Skeletal muscle tissue (tissue), 4 donors: ENCODE measurements around the gene MST1. TPM values are rescaled to one million over a fixed set of nuclear protein-coding genes. Genes with fewer than 3 reads are reported as not detected.
"Not testable (repeated sequence)": the region's sequence is repeated elsewhere in the genome, so short reads cannot be mapped to it uniquely, and the experiment has no call there.

Experiments used
- H3K27ac ChIP-seq: one replicate; pipeline ENCODE4 v1.7.0; 2013; ENCODE audit warnings: mild to moderate bottlenecking, low read depth, low read length, inconsistent platforms
- H3K27me3 ChIP-seq, 3 donors: one replicate each; pipeline ENCODE4 v1.7.0; 2013; ENCODE audit warnings: low read length in 3 of 3; ENCODE audit not compliant: control insufficient read depth in 3 of 3, insufficient read depth in 3 of 3
- H3K36me3 ChIP-seq, 3 donors: one replicate each; pipeline ENCODE4 v1.7.0; 2013; ENCODE audit warnings: low read length in 3 of 3; ENCODE audit not compliant: control insufficient read depth in 3 of 3, insufficient read depth in 3 of 3
- H3K4me1 ChIP-seq, 3 donors: one replicate each; pipeline ENCODE4 v1.7.0; 2013; ENCODE audit warnings: low read length in 3 of 3, mild to moderate bottlenecking in 3 of 3; ENCODE audit not compliant: control insufficient read depth in 3 of 3, insufficient read depth in 3 of 3
- H3K4me3 ChIP-seq, 3 donors: one replicate each; pipeline ENCODE4 v1.7.0; 2013; ENCODE audit warnings: low read length in 3 of 3
- H3K9ac ChIP-seq, 3 donors: one replicate each; pipeline ENCODE4 v1.7.0; 2013; ENCODE audit warnings: low read length in 3 of 3, mild to moderate bottlenecking in 3 of 3, moderate library complexity in 2 of 3, low read depth in 1 of 3
- H3K9me3 ChIP-seq, 3 donors: one replicate each; pipeline ENCODE4 v1.7.0; 2013; ENCODE audit warnings: low read length in 3 of 3; ENCODE audit not compliant: control insufficient read depth in 3 of 3
- total RNA-seq: library from RNA; depleted of rRNA; stranded (reverse); fragments of >200 nt; gene quantifications from one replicate; pipeline ENCODE4 v1.2.3, GENCODE V29; 2014
- donor health status: Osteomylitis.

MST1 gene
- total RNA-seq, 1 donor from 2014 or later = 1.6 TPM

- H3K27ac ChIP-seq = not testable (repeated sequence)
Measured at GRCh38 chr3:49691481-49691880, 2.2 kb upstream of the MST1 start.

GRCh38 chr3:49690856-49691255 lies 1.6 kb upstream of the MST1 start:
- Histone ChIP-seq H3K4me3 (peak overlapping the region in 2 of 3 donors; percentile 27 to 97), H3K4me1 (peaks cover 43 to 65% (median 53%) of the 10 kb centered on the region in 3 donors), H3K9ac (peak overlapping the region in 1 of 3 donors; percentile 97)
- H3K36me3 ChIP-seq, H3K27ac ChIP-seq, H3K27me3 ChIP-seq, H3K9me3 ChIP-seq: not testable (repeated sequence)

More at GRCh38 chr3:49691481-49691880, 2.2 kb upstream of the MST1 start:
- not testable (repeated sequence) for H3K9me3 ChIP-seq, H3K36me3 ChIP-seq, H3K27me3 ChIP-seq
- peaks cover 45 to 70% (median 57%) of the 10 kb centered on the region in 3 donors for H3K4me1 ChIP-seq
- H3K4me3 ChIP-seq = peak overlapping the region in 2 of 3 donors; percentile 9 to 41
- peak overlapping the region in 2 of 3 donors; percentile 48 to 62 for H3K9ac ChIP-seq

- not testable (repeated sequence) for H3K36me3 ChIP-seq, H3K27me3 ChIP-seq, H3K9me3 ChIP-seq
- Histone ChIP-seq H3K4me3 (peak overlapping the region; percentile 91 to 97 (median 93)), H3K27ac (peak overlapping the region; percentile 85), H3K4me1 (peaks cover 41 to 57% (median 47%) of the 10 kb centered on the region in 3 donors), H3K9ac (peak overlapping the region; percentile 88 to 97 (median 95))
Measured at GRCh38 chr3:49689908-49690624, 792 bp upstream of the MST1 start.

GRCh38 chr3:49688338-49689045 lies 782 bp downstream of the MST1 start:
- not testable (repeated sequence) for H3K9me3 ChIP-seq, H3K27me3 ChIP-seq
- Histone ChIP-seq H3K27ac (peak overlapping the region; percentile 85), H3K36me3 (peaks cover 7 to 13% (median 10%) of the 10 kb centered on the region in 3 donors), H3K4me3 (peak overlapping the region; percentile 91 to 97 (median 93)), H3K4me1 (peaks cover 30 to 46% (median 37%) of the 10 kb centered on the region in 3 donors), H3K9ac (peak overlapping the region; percentile 88 to 97 (median 95))

- H3K27me3 ChIP-seq, H3K4me3 ChIP-seq, H3K9me3 ChIP-seq, H3K27ac ChIP-seq, H3K9ac ChIP-seq: not testable (repeated sequence)
- Histone ChIP-seq H3K36me3 (peaks cover 18 to 24% (median 20%) of the 10 kb centered on the region in 3 donors), H3K4me1 (peaks cover 29 to 43% (median 36%) of the 10 kb centered on the region in 3 donors)
Measured at GRCh38 chr3:49687424-49687795, 1.9 kb downstream of the MST1 start.

GRCh38 chr3:49686769-49687423 lies 2.4 kb downstream of the MST1 start:
- not testable (repeated sequence) for H3K9me3 ChIP-seq, H3K27me3 ChIP-seq, H3K27ac ChIP-seq
- peak overlapping the region in 1 of 3 donors; percentile 45 for H3K9ac ChIP-seq
- H3K4me3 ChIP-seq = peak overlapping the region; percentile 35 to 38 (median 36)
- H3K4me1 ChIP-seq = peaks cover 29 to 42% (median 36%) of the 10 kb centered on the region in 3 donors
- H3K36me3 ChIP-seq = peaks cover 23 to 29% (median 23%) of the 10 kb centered on the region in 3 donors

GRCh38 chr3:49686346-49686745 lies 2.9 kb downstream of the MST1 start:
- H3K9ac ChIP-seq = peak overlapping the region in 1 of 3 donors; percentile 45
- H3K27ac ChIP-seq, H3K9me3 ChIP-seq, H3K27me3 ChIP-seq: not testable (repeated sequence)
- peaks cover 26 to 36% (median 34%) of the 10 kb centered on the region in 3 donors for H3K4me1 ChIP-seq
- peaks cover 28 to 32% (median 29%) of the 10 kb centered on the region in 3 donors for H3K36me3 ChIP-seq
- H3K4me3 ChIP-seq = peak overlapping the region; percentile 35 to 38 (median 36)

- not testable (repeated sequence) for H3K4me3 ChIP-seq, H3K9me3 ChIP-seq, H3K27ac ChIP-seq, H3K27me3 ChIP-seq, H3K9ac ChIP-seq
- H3K4me1 ChIP-seq = peaks cover 21 to 32% (median 29%) of the 10 kb centered on the region in 3 donors
- H3K36me3 ChIP-seq = peaks cover 33 to 37% (median 34%) of the 10 kb centered on the region in 3 donors
Measured at GRCh38 chr3:49685846-49686245, 3.4 kb downstream of the MST1 start.

GRCh38 chr3:49685103-49685502 lies 4.2 kb downstream of the MST1 start:
- not testable (repeated sequence) for H3K4me3 ChIP-seq, H3K9me3 ChIP-seq, H3K27me3 ChIP-seq, H3K9ac ChIP-seq, H3K27ac ChIP-seq
- H3K36me3 ChIP-seq = peaks cover 41 to 44% (median 41%) of the 10 kb centered on the region in 3 donors
- peaks cover 14 to 32% (median 23%) of the 10 kb centered on the region in 3 donors for H3K4me1 ChIP-seq
